Smooth muscle cell of the brain vasculature (primary cell): Measurements from ENCODE around the gene ZNF563.
"Not testable (repeated sequence)": the region's sequence is repeated elsewhere in the genome, so short reads cannot be mapped to it uniquely, and the experiment has no call there.

ENCODE experiments used
- DNase-seq: peaks from one replicate; pipeline ENCODE4 v3.0.0-alpha.2; 2012; ENCODE audit warnings: low read depth, low spot score

Gene ZNF563

DNA sequence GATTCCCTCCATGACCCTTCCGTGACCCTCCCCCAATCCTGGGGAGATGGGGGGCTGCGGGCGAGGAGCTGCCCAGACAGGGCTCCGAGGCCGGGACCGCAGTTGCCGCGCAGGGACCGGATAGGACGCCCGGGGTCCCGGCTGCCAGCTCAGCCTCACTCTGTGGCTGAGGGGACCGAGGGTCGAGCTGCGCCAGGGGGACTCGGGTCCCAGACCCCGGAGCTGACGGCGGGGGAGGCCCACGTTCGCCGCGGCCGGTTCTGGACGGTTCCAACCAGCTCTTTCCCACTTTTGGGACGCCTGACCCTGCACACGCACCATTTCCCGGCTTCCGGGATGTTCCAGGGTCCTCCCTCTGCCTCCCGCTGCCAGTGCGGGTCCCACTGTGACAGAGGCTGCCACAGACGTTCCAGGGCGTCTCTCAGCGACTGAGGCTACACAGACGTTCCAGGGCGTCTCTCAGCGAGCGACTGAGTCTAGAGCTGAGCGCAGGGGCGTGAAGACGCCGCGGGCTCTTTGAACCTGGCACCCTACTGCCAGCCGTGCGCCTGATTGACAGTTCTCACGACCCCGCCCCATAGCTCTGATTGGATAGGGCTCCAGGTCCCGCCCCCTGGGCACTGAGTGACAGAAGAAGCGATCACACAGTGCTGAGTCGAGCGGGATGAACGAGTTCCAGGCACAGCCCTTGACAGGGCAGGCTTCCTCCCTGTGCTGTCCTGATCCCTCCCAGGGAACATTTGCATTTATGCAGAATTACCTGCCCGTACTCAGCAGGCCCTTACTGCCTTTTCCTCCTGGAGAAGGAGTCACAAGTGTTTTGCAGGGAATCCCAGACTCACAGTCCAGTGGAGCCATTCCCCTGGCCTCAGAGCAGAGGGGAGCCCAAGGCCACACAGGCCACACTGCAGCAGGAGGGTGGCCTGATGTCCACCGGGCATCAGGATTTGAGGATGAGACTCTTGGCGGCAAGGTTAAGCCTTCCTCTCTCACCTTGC is at the start of gene ZNF563:
ZNF563 (minus strand) TSS at position 472 of the 998 bp plus-strand sequence; CDS start at position 321, 151 bp downstream.
- peak; percentile 78 for DNase-seq

DNA sequence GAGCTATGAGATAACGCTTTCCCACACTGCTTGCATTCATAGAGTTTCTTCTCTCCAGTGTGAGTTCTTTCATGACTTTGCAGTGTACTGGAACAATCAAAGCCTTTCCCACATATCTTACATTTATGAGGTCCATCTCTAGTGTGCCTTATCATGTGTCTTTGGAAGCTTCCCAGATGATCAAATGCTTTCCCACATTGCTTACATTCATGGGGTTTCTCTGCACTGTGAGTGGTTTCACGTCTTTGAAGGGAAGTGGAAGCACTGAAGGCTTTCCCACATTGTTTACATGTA is 47.0 kb upstream of the ZNF563 start:
- DNase-seq = no peak

DNA sequence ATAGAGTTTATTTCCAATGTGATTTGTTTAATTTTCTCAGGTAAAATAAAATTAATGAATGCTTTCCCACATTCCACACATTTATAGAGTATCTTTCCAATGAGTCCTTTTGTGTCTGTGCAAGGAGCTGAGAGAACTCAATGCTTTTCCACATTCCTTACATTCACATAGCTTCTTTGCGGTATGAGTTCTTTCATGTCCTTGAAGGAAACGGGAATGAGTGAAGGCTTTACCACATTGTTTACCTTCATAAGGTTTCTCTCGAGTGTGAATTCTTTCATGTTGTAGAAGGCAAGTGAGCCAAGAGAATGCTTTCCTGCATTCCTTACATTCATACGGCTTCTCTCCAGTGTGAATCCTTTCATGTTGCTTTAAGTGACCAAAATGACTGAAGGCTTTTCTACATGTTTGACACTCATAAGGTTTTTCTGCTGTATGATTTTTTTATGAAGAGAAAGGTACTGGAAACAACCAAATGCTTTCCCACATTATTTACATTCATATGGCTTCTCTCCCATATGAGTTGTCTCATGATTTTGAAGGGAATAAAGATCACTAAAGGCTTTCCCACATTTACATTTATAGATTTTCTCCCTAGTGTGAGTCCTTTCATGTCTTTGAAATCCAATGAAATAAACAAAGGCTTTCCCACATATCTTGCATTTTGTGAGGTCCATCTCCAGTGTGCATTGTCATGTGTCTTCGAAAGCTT is 46.5 kb upstream of the ZNF563 start:
- DNase-seq = no peak

DNA sequence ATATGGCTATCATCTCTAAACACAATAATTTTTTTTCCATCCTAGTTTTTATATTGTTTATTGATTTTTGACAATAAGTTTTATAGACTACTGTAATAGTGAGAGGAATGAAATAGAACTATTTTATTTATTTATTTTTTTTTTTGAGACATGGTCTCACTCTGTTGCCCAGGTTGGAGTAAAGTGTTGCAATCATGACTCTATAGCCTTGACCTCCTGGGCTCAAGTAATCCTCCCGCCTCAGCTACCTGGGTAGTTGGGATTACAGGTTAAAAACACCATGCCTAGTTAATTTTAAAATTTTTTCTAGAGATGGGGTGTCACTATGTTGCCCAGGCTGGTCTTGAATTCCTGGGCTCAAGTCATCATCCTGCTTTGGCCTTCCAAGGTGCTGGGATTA is 40.6 kb upstream of the ZNF563 start:
- no peak for DNase-seq

DNA sequence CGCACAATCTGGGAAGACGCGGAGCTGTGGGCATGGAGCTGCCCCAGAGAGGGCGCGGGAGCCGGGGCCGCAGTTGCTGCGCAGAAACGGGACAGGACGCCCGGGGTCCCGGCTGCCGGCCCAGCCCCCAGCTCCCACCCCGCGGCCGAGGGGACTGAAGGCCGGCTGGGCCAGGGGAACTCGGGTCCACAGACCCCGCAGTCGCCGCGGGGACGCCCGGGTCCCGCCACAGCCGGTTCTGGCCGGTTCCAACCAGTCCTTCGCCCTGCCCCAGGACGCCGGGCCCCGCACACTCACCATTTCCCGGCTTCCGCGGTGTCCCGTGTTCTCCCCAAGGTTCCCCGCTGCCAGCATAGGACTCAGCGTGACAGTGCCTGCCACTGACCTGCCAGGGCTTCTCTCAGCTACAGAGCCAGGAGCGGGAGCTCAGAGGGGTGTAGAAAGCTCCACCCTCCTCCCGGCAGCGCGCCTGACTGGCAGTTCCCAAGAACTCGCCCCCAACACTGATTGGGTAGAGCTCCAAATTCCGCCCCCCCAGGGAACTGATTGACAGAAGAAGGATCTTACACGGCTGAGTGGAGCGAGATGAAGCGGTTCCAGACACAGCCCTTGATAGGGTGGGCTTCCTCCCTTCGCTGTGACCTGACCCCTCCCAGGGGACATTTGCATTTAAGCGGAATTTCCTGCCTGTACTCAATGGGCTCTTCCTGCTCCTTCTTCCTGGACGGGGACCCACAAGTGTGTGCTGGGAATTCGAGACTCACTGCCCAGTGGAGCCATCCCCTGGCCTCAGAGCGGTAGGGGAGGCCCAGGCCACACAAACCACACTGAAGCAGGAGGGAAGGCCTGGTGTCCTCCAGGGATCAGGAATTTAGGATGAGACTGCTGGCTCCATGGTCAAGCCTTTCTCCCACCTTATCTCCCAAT is 32.1 kb upstream of the ZNF563 start, which contains the start of gene ZNF442:
ZNF442 (minus strand) TSS at position 448 of the 927 bp plus-strand sequence. CDS start 2,052 bp downstream, outside the sequence.
- peak; percentile 90 for DNase-seq

DNA sequence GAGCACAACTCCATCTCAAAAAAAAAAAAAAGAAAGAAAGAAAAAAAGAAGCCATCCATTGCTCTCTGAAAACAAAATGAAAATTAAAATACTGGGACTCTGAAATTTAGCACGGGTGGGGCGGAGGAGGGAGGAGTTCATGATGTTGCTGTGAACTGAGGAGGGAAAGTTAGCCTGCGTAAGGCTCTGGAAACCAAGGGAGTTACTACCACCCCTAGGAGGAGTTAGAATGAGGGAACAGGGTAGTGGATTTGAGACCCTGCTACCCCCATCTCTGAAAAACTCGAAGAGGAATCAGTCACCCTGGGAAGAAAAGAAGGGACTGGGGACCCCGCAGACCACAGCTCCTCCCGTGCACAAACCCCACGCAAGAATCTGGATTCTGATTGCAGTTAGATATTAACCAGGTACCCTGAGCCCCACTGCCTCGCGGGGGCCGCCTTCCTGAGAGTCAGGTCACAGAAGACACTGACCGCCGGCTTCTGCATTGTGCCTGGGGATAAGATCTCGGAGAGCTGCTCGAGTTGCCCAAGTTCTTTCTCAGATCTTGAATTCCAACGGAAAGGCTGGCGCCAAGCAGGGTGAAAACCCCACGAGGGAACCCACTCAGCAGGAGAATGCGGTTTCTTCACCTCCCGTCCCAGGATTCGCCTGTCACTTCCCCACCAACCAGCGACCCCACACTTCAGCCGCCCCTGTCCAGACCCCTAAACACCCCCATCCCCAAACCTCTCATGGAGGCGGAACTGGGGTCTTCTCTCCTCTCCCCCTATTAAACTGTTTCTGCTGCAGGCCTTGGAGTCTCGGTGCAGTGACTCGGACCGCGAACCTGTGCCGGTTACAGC is 31.2 kb upstream of the ZNF563 start:
- no peak for DNase-seq

DNA sequence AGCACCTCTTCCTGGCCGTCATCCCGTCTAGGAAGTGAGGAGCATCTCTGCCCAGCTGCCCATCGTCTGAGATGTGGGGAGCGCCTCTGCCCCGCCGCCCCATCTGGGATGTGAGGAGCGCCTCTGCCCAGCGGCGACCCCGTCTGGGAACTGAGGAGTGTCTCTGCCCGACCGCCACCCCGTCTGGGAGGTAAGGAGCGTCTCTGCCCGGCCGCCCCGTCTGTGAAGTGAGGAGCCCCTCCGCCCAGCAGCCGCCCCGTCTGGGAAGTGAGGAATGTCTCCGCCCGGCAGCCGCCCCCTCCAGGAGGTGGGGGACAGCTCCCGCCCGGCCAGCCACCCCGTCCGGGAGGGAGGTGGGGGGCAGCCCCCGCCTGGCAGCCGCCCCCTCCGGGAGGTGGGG is 28.8 kb upstream of the ZNF563 start:
- DNase-seq = not testable (repeated sequence)

DNA sequence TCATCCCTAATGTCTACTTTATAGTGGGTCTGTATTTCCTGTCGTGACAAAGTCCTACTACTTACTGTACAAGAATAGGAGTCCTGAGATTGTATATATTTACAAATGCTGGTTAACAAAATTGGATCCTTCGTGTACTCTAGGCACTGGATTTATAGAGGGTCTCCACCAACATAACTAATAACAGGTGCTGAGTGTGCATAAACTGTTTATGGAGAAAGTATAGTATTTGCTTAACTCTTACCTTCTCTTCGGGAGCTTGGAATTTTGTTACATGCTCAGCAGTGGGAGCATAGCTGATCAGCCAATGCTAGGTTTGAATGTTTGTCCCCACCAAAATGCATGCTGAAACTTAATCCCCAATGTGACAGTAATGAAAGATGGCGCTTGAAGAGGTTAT is 19.9 kb upstream of the ZNF563 start:
- DNase-seq = no peak

DNA sequence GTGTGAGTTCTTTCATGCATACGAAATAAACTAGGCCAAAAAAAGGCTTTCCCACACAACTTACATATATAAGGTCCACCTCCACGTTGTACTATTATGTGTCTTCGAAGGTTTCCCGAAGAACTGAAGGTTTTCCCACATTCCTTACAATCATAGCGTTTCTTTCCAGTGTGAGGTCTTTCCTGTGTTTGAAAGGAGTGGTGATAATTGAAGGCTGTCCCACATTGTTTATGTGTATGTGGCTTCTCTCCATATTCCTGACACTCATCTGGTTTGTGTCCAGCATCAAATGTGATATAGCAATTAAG is 17.4 kb upstream of the ZNF563 start:
- DNase-seq = no peak

DNA sequence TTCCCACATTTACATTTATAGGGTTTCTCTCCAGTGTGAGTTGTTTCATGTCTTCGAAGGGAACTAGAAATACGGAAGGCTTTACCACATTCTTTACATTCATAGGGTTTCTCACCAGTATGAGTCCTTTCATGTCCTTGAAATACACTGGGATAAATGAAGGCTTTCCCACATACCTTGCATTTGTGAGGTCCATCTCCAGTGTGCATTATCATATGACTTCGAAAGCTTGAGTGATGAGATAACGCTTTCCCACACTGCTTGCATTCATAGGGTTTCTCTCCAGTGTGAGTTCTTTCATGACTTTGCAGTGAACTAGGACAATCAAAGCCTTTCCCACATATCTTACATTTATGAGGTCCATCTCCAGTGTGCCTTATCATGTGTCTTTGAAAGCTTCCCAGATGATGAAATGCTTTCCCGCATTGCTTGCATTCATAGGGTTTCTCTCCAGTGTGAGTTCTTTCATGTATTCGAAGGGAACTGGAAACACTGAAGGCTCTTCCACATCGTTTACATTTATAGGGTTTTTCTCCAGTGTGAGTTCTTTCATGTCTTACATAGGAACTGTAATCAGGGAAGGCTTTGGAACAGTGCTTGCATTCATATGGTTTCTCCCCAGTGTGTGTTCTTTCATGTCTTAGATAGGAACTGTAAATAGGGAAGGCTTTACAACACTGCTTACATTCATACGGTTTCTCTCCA is 16.9 kb upstream of the ZNF563 start:
- no peak for DNase-seq

DNA sequence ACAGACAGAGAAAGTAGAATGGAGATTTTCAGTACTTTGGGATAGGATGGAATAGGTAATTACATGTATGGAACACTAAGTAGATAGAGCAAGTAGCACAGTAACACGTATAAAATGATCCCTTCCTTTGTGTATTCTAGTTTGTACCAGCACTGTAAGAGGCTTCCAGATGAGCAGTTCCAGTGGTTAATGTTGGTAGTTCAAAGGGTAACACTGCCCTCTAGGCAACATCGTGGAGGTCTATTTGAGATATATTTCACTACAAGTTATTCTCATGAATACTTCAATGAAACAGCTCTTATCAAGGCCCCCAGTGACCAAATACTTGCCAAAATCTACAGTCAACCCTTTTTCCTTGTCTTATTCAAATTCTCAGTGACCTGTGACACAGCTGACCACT is 13.5 kb upstream of the ZNF563 start:
- no peak for DNase-seq

DNA sequence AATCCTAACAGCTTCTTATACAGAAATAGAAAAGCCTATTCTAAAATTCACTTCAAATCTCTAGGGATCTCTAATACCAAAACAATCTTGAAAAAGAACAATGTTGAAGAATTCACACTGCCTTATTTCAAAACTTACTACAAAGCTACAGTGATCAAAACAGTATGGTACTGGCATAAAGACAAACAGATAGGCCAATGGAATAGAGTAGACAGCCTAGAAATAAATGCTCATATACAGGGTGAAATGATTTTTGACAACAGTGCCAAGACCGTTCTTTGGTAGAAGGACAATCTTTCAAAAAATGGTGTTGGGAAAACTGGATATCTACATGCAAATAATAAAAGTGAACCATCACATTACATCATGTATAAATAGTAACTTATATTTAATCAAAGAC is 11.8 kb upstream of the ZNF563 start:
- DNase-seq = no peak

DNA sequence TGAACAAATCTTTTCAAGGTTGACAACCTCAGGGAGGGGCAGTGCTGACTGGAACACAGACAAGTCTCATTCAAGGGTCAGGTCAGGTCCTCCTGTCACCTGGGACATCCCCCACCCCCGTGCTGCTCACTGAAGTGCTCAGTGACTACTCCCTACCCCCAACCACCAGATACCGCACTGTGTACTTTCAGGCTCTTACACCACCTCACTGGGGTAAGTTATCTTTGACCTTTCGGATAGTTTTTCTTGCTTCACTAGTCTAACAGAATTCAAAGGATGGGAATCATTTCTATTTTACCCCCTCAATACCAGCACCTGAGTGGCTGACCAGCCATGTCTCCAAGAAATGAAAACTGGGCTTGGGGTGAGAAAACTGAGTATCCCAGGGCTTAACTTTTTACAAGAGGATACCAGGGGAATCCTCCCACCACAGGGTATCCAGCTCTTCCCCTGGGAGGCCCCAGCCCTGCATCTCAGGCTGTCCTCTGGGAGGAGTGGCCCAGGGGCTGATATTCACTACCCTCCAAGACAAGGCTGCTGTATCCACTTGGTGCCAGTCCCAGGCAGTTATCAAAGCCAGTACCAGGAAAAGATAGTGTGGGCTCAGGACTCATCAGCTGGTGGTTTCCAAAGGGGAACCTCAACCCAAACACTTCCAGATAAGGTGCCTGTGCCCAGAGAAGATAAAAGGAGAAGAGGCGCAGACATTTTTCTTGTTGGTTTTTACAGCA is 2.1 kb downstream of the ZNF563 start:
- DNase-seq = no peak

DNA sequence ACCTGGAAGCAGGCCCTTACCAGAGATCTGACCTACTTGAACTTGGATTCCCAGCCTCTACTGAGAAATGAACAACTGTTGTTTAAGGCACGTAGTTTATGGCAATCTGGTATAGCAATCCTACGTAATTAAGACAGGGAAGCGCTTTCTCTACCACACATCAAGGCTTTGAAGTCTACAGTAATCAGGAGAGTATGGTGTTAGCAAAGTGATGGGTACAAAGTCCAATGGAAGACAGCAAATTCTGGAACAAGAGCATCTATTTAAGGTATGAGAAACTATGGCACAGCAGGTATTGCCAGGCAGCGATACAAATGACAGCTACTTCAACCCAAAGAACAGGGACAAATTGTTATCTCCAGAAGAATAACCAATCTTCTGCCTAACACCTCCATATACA is 3.1 kb downstream of the ZNF563 start:
- no peak for DNase-seq

DNA sequence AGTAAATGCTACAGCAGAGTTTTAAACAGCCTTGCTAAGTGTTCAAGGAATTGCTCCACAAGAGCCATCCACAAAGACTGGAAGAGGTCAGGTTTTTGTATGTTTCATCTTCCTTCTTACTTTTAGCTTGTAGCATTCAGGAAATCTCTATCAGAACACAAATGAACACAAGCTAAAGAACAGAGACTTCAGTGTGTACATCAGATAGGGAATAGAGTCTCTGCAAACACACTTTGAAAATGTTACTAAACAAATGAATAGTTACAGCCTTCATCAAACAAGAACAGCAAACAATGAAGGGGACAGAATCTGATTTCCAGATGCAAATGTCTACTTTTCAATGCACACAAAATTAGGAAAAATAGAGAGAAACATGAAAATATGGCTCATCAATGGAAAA is 7.7 kb downstream of the ZNF563 start:
- DNase-seq = no peak

DNA sequence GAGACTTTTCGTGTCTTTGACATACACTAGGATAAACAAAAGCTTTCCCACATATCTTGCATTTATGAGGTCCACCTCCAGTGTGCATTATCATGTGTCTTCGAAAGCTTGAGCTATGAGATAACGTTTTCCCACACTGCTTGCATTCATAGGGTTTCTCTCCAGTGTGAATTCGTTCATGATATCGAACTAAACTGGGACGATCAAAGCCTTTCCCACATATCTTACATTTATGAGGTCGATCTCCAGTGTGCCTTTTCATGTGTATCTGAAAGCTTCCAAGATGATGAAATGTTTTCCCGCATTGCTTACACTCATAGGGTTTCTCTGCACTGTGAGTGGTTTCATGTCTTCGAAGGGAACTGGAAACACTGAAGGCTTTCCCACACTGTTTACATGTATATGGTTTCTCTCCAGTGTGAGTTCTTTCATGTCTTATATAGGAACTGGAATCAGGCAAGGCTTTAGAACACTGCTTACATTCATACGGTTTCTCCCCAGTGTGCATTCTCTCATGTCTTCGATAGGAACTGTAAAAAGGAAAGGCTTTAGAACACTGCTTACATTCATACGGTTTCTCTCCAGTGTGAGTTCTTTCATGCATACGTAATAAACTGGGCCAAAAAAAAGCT is 14.5 kb downstream of the ZNF563 start:
- DNase-seq = no peak

DNA sequence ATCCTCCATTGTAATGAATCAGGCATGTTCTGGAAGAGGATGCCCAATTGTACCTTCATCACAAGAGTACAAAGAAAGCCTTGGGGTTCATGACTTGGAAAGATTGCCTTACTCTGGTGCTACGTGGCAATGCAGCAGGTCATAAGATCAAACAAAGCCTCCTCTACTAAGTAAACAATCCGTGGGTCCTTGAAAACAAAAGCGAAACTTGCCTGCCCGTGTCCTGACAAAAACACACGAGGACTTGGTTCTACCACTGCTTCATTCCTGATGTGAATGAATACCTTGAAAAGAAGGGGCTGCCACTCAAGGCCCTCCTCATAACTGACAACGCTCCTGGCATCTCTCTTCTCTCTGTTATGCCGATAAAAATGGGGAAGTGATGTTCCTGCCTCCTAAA is 18.9 kb downstream of the ZNF563 start:
- no peak for DNase-seq

DNA sequence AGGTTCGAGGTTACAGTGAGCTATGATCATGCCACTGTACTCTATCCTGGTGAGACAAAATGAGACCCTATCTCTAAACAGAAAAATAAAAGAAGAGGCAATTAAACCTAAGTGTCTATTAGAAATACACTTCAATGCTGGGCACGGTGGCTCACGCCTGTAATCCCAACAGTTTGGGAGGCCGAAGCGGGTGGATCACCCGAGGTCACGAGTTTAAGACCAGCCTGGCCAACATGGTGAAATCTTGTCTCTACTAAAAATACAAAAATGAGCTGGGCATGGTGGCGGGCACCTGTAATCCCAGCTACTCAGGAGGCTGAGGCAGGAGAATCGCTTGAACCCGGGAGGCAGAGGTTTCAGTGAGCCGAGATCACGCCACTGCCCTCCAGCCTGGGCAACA is 24.5 kb downstream of the ZNF563 start:
- not testable (repeated sequence) for DNase-seq

DNA sequence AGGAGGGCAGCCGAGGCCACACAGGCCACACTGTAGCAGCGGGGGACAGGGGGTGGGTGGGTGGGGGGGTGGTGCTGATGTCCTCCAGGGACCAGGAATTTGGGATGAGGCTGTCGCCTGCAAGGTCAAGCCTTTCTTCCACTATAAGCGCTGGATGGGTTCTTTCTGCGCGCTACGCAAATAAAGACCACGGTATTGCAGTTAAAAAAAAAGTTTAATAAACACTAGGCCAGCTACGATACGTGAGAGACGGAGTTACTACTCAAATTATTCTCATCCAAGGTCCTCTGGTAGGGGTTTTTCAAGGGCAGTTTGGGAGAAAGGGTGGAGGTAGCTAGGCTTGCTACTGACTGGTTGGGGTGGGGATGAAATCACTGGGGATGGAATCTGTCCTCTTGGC is 38.2 kb downstream of the ZNF563 start:
- DNase-seq = no peak
